Hepatocyte (in vitro differentiated cells): ENCODE measurements around the gene RAD1. TPM values are rescaled to one million over a fixed set of nuclear protein-coding genes. Genes with fewer than 3 reads are reported as not detected.

Experiments
- DNase-seq: peaks from one replicate; pipeline ENCODE4 v3.0.0-alpha.2; 2016; ENCODE audit warnings: low spot score
- H2AFZ ChIP-seq: fragments of 200-600 bp; sonication (generic); 2 replicates; pipeline ENCODE4 v1.6.0; 2016; ENCODE audit warnings: antibody characterized with exemption, mild to moderate bottlenecking
- H3K27ac ChIP-seq: fragments of 200-600 bp; sonication (generic); 2 replicates; pipeline ENCODE4 v1.5.1; 2016; ENCODE audit warnings: mild to moderate bottlenecking
- H3K27me3 ChIP-seq: fragments of 200-600 bp; sonication (generic); 2 replicates; pipeline ENCODE4 v1.6.1; 2016
- H3K36me3 ChIP-seq: fragments of 200-600 bp; sonication (generic); replicated peaks from 2 replicates; pipeline ENCODE4 v1.5.1; 2016; ENCODE audit warnings: low read depth; ENCODE audit not compliant: insufficient read depth
- H3K4me1 ChIP-seq: fragments of 200-600 bp; sonication (generic); 2 replicates; pipeline ENCODE4 v1.5.1; 2016; ENCODE audit warnings: mild to moderate bottlenecking, moderate library complexity; ENCODE audit not compliant: insufficient read depth
- H3K4me2 ChIP-seq: fragments of 200-600 bp; sonication (generic); 2 replicates; pipeline ENCODE4 v1.6.0; 2016
- H3K4me3 ChIP-seq: fragments of 200-600 bp; sonication (generic); 2 replicates; pipeline ENCODE4 v1.5.1; 2016; ENCODE audit warnings: mild to moderate bottlenecking
- H3K79me2 ChIP-seq: fragments of 200-600 bp; sonication (generic); 2 replicates; pipeline ENCODE4 v1.6.0; 2017; ENCODE audit warnings: mild to moderate bottlenecking
- H3K9me2 ChIP-seq: fragments of 200-600 bp; sonication (generic); replicated peaks from 2 replicates; pipeline ENCODE4 v1.6.0; 2017; ENCODE audit warnings: mild to moderate bottlenecking; ENCODE audit not compliant: insufficient read depth
- H3K9me3 ChIP-seq: fragments of 200-600 bp; sonication (generic); 2 replicates; pipeline ENCODE4 v1.5.1; 2016; ENCODE audit warnings: low read depth, mild to moderate bottlenecking
- H4K20me1 ChIP-seq: fragments of 200-600 bp; sonication (generic); 2 replicates; pipeline ENCODE4 v1.6.0; 2016; ENCODE audit warnings: mild to moderate bottlenecking; ENCODE audit not compliant: insufficient read depth, poor library complexity, severe bottlenecking
- EZH2 ChIP-seq: fragments of 200-600 bp; sonication (generic); IDR thresholded peaks from 2 replicates; pipeline ENCODE4 v1.6.1; 2016; ENCODE audit warnings: antibody characterized with exemption, mild to moderate bottlenecking, borderline replicate concordance
- EZH2phosphoT487 ChIP-seq: fragments of 200-600 bp; sonication (generic); IDR thresholded peaks from one replicate; pipeline ENCODE4 v1.6.1; 2018; ENCODE audit warnings: antibody characterized with exemption, mild to moderate bottlenecking, low read depth, moderate library complexity; ENCODE audit not compliant: unreplicated experiment, severe bottlenecking
- WGBS: methylation state at CpG from one replicate; pipeline ENCODE4 v1.1.6; 2016; ENCODE audit warnings: low lambda C conversion rate; ENCODE audit errors: missing lambda C conversion rate; 5-methylcytosine and 5-hydroxymethylcytosine counted together
- polyA plus RNA-seq: library from polyadenylated mRNA; unstranded; fragments of >200 nt; fragmentation: Nextera tagmentation; extraction: Ambion mirVana; gene quantifications from 2 replicates; pipeline ENCODE4 v1.2.1, GENCODE V29; 2016
- total RNA-seq: library from RNA; depleted of rRNA; stranded (reverse); fragments of >200 nt; gene quantifications from 2 replicates; pipeline ENCODE4 v1.2.3, GENCODE V29; 2014
- TF ChIP-seq, protein P1 (sequence below): fragments of 200-600 bp; sonication (generic); IDR thresholded peaks from 2 replicates; pipeline ENCODE4 v1.5.1; 2016; ENCODE audit warnings: antibody characterized with exemption, mild to moderate bottlenecking; ENCODE audit not compliant: poor library complexity

RAD1 gene
- total and polyA plus RNA-seq, 2 experiments from 2014 or later, result 25.2 to 33.2 TPM

GRCh38 chr5:34898258-34898895 lies 16.9 kb downstream of the RAD1 start:
- peak; percentile 87 for DNase-seq
- Histone ChIP-seq H3K79me2 (no peaks in the 10 kb centered on the region), H3K4me2 (no peak overlapping the region), H2AFZ (no peak overlapping the region), H3K4me3 (no peak overlapping the region), H3K27me3 (no peaks in the 10 kb centered on the region), H3K9me3 (no peaks in the 10 kb centered on the region), H3K4me1 (no peaks in the 10 kb centered on the region), H3K36me3 (no peaks in the 10 kb centered on the region), H4K20me1 (no peaks in the 10 kb centered on the region), H3K27ac (no peak overlapping the region), H3K9me2 (no peaks in the 10 kb centered on the region)
- 3% methylated on average over 3 of the region's 3 CpGs for WGBS
- TF ChIP-seq, protein P1, sequence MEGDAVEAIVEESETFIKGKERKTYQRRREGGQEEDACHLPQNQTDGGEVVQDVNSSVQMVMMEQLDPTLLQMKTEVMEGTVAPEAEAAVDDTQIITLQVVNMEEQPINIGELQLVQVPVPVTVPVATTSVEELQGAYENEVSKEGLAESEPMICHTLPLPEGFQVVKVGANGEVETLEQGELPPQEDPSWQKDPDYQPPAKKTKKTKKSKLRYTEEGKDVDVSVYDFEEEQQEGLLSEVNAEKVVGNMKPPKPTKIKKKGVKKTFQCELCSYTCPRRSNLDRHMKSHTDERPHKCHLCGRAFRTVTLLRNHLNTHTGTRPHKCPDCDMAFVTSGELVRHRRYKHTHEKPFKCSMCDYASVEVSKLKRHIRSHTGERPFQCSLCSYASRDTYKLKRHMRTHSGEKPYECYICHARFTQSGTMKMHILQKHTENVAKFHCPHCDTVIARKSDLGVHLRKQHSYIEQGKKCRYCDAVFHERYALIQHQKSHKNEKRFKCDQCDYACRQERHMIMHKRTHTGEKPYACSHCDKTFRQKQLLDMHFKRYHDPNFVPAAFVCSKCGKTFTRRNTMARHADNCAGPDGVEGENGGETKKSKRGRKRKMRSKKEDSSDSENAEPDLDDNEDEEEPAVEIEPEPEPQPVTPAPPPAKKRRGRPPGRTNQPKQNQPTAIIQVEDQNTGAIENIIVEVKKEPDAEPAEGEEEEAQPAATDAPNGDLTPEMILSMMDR, result peak; percentile 90
- no peak for TF ChIP-seq EZH2
- TF ChIP-seq EZH2phosphoT487, result no peak

GRCh38 chr5:34897646-34898045 lies 17.7 kb downstream of the RAD1 start:
- Histone ChIP-seq H3K9me2 (no peaks in the 10 kb centered on the region), H3K4me2 (no peak overlapping the region), H3K36me3 (no peaks in the 10 kb centered on the region), H3K4me3 (no peak overlapping the region), H3K4me1 (no peaks in the 10 kb centered on the region), H2AFZ (no peak overlapping the region), H4K20me1 (no peaks in the 10 kb centered on the region), H3K9me3 (no peaks in the 10 kb centered on the region), H3K27ac (no peak overlapping the region), H3K79me2 (no peaks in the 10 kb centered on the region), H3K27me3 (no peaks in the 10 kb centered on the region)
- TF ChIP-seq EZH2 (no peak), EZH2phosphoT487 (no peak)
- TF ChIP-seq, protein P1, result no peak
- DNase-seq, result no peak

- Histone ChIP-seq H3K9me3 (no peaks in the 10 kb centered on the region), H3K4me3 (no peak overlapping the region), H2AFZ (no peak overlapping the region), H3K4me1 (no peaks in the 10 kb centered on the region), H4K20me1 (no peaks in the 10 kb centered on the region), H3K36me3 (no peaks in the 10 kb centered on the region), H3K79me2 (no peaks in the 10 kb centered on the region), H3K4me2 (no peak overlapping the region), H3K27ac (no peak overlapping the region), H3K27me3 (no peaks in the 10 kb centered on the region), H3K9me2 (no peaks in the 10 kb centered on the region)
- no peak for TF ChIP-seq EZH2
- TF ChIP-seq EZH2phosphoT487, result no peak
- peak; percentile 15 for DNase-seq
- WGBS, result 83% methylated on average over 2 of the region's 2 CpGs
Measured at GRCh38 chr5:34895641-34896419, 19.5 kb downstream of the RAD1 start.

DNA sequence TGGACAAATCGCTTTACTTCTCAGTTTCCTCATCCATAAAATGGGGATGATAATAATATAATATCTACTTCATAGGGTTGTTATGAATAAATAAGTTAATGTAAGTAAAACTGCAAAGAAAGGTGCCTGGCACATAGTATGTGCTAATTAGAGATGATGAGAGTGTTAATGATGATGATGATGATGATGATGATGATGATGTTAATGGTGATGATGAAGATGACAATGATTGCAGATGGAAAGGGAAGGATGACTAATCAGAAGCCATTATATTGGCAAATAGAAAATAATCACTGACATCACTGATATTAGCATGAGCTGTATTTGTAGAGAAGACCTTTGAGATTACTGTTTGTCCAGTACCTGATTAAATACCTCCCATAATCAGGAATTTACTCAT lies 20.6 kb downstream of the RAD1 start:
- no peaks in the 10 kb centered on the region for H3K79me2 ChIP-seq
- no peak overlapping the region for H3K4me3 ChIP-seq
- no peaks in the 10 kb centered on the region for H3K27me3 ChIP-seq
- no peaks in the 10 kb centered on the region for H3K4me1 ChIP-seq
- H3K27ac ChIP-seq, result no peak overlapping the region
- H3K9me2 ChIP-seq, result no peaks in the 10 kb centered on the region
- no peaks in the 10 kb centered on the region for H3K9me3 ChIP-seq
- WGBS, result 94% methylated on average over 1 of the region's 1 CpG
- TF ChIP-seq EZH2 (no peak), EZH2phosphoT487 (no peak)
- TF ChIP-seq, protein P1, result no peak
- H4K20me1 ChIP-seq, result no peaks in the 10 kb centered on the region
- no peak overlapping the region for H3K4me2 ChIP-seq
- DNase-seq, result no peak
- H3K36me3 ChIP-seq, result no peaks in the 10 kb centered on the region
- no peak overlapping the region for H2AFZ ChIP-seq
